Osteocyte (in vitro differentiated cells): Measurements from ENCODE around the gene PPT1. TPM values are rescaled to one million over a fixed set of nuclear protein-coding genes. Genes with fewer than 3 reads are reported as not detected.

Source experiments
- DNase-seq: peaks from one replicate; pipeline ENCODE4 v3.0.0; 2021; ENCODE audit warnings: mixed read lengths; ENCODE audit not compliant: unreplicated experiment; ENCODE audit errors: extremely low spot score
- H3K27ac Mint-ChIP-seq: one replicate; pipeline ENCODE4 v1.8.0; 2021; ENCODE audit warnings: mild to moderate bottlenecking, mixed read lengths; ENCODE audit not compliant: unreplicated experiment
- H3K27me3 Mint-ChIP-seq: one replicate; pipeline ENCODE4 v1.8.0; 2021; ENCODE audit warnings: mixed read lengths; ENCODE audit not compliant: unreplicated experiment
- H3K36me3 Mint-ChIP-seq: one replicate; pipeline ENCODE4 v1.8.0; 2021; ENCODE audit warnings: mixed read lengths; ENCODE audit not compliant: unreplicated experiment
- H3K4me1 Mint-ChIP-seq: one replicate; pipeline ENCODE4 v1.8.0; 2021; ENCODE audit warnings: mixed read lengths; ENCODE audit not compliant: unreplicated experiment
- H3K4me3 Mint-ChIP-seq: one replicate; pipeline ENCODE4 v1.8.0; 2021; ENCODE audit warnings: mild to moderate bottlenecking, moderate library complexity, mixed read lengths; ENCODE audit not compliant: unreplicated experiment
- H3K9me3 Mint-ChIP-seq: one replicate; pipeline ENCODE4 v1.8.0; 2021; ENCODE audit warnings: mixed read lengths; ENCODE audit not compliant: unreplicated experiment
- total RNA-seq: library from RNA; stranded (reverse); gene quantifications from 2 replicates; pipeline ENCODE4 v1.2.1, GENCODE V29; 2021
- TF ChIP-seq, protein P1 (sequence below): fragments of 200-600 bp; sonication (generic); IDR thresholded peaks from 2 replicates; pipeline ENCODE4 v1.5.0; 2021; ENCODE audit warnings: antibody characterized with exemption, mild to moderate bottlenecking, moderate library complexity

PPT1 gene
- total RNA-seq, 1 donor from 2014 or later, result 62.6 TPM

DNA sequence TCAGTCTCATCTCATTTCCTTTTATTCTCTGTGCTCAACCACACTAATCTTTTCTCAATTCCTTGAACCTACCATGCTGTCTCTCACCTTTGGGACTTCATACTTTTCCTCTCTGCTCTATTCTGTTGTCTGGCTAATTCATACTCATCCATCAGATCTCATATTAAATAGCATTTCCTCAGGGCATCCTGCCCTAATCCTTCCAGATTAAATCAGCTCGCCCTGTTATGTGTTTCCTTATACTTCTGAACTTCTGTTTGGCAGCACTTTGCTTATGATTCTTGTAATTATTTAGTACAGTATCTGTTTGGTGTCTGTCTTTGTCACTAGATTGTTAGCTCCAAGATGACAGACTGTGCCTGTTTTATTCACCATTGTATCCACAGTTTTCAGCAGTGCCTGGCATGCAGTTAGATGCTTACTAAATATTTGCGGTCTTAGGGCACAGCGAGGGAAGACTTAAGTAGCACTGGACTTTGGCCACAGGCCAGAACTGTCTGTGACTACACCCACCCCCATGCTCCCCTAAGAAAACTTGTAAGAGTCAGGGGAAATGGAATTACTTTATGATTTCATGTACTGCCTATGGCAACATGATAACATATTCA, 66.4 kb downstream of the PPT1 start:
- Mint-ChIP-seq H3K36me3 (no peaks in the 10 kb centered on the region), H3K4me3 (no peak overlapping the region), H3K27me3 (peaks cover 23% of the 10 kb centered on the region), H3K27ac (no peak overlapping the region), H3K4me1 (peaks cover 8% of the 10 kb centered on the region), H3K9me3 (peaks cover 3% of the 10 kb centered on the region)
- DNase-seq, result no peak
- TF ChIP-seq, protein P1, sequence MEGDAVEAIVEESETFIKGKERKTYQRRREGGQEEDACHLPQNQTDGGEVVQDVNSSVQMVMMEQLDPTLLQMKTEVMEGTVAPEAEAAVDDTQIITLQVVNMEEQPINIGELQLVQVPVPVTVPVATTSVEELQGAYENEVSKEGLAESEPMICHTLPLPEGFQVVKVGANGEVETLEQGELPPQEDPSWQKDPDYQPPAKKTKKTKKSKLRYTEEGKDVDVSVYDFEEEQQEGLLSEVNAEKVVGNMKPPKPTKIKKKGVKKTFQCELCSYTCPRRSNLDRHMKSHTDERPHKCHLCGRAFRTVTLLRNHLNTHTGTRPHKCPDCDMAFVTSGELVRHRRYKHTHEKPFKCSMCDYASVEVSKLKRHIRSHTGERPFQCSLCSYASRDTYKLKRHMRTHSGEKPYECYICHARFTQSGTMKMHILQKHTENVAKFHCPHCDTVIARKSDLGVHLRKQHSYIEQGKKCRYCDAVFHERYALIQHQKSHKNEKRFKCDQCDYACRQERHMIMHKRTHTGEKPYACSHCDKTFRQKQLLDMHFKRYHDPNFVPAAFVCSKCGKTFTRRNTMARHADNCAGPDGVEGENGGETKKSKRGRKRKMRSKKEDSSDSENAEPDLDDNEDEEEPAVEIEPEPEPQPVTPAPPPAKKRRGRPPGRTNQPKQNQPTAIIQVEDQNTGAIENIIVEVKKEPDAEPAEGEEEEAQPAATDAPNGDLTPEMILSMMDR, result no peak

DNA sequence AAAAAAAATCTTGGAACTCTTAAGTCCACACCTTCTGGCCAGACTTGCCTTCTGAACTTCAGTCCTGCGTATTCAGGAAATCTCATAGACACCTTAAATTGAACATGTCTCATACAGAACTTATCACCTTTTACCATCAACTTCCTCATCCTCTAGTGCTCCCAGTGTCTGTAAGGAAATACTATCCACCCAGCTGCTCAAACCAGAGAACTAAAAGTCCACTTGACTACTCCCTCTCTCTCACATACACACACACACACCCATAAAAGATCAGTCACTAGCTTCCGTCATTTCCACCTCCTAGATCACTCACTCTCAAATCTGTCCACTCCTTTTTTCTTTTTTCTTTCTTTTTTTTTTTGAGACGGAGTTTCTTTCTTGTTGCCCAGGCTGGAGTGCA, 67.4 kb downstream of the PPT1 start:
- H3K9me3 Mint-ChIP-seq, result peaks cover 3% of the 10 kb centered on the region
- peaks cover 27% of the 10 kb centered on the region for H3K27me3 Mint-ChIP-seq
- H3K4me3 Mint-ChIP-seq, result no peak overlapping the region
- H3K4me1 Mint-ChIP-seq, result peaks cover 8% of the 10 kb centered on the region
- H3K36me3 Mint-ChIP-seq, result no peaks in the 10 kb centered on the region
- TF ChIP-seq, protein P1, result no peak
- no peak for DNase-seq
- H3K27ac Mint-ChIP-seq, result no peak overlapping the region

DNA sequence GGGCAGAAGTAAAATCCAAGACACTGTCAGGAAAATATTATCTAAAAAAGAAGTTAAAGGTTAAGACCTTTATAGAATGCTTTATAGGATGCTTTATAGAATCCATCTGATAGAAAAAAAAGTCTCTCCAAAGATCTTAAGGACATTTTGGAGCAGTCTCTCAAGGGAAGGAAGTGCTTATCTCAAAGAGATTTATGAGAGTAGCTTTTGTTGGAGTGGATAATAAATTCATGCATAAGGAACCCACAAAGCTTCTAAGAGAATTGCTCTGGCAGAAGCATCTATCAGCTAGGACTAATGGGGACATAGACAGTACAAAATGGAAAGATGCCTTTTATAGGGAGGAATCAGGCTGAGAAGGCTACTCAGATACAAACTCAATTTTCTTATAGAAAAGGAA, 69.4 kb downstream of the PPT1 start:
- peaks cover 33% of the 10 kb centered on the region for H3K27me3 Mint-ChIP-seq
- no peak overlapping the region for H3K27ac Mint-ChIP-seq
- TF ChIP-seq, protein P1, result no peak
- DNase-seq, result no peak
- peaks cover 8% of the 10 kb centered on the region for H3K4me1 Mint-ChIP-seq
- no peak overlapping the region for H3K4me3 Mint-ChIP-seq
- no peaks in the 10 kb centered on the region for H3K36me3 Mint-ChIP-seq
- peaks cover 13% of the 10 kb centered on the region for H3K9me3 Mint-ChIP-seq

DNA sequence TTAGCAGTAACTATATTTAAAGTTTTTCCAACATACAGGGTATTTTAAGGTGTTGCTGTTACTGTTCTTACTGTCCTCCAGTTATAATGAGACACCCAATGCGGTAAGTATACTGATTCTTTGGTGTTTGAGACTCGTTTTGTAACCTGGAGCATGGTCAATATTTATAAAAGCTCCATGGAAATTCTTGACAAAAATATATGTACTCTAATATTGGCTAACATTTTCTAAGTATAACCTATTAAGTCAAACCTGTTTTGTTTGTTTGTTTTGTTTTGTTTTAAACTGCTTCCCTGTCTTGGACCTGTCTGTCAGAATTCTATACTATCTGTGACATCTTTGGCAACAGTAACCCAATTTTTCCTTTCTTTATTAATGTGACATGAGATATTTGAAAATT, 72.4 kb downstream of the PPT1 start:
- H3K4me1 Mint-ChIP-seq, result no peaks in the 10 kb centered on the region
- H3K27ac Mint-ChIP-seq, result no peak overlapping the region
- no peak overlapping the region for H3K4me3 Mint-ChIP-seq
- peaks cover 26% of the 10 kb centered on the region for H3K27me3 Mint-ChIP-seq
- DNase-seq, result no peak
- TF ChIP-seq, protein P1, result no peak
- H3K9me3 Mint-ChIP-seq, result peaks cover 13% of the 10 kb centered on the region
- H3K36me3 Mint-ChIP-seq, result no peaks in the 10 kb centered on the region

DNA sequence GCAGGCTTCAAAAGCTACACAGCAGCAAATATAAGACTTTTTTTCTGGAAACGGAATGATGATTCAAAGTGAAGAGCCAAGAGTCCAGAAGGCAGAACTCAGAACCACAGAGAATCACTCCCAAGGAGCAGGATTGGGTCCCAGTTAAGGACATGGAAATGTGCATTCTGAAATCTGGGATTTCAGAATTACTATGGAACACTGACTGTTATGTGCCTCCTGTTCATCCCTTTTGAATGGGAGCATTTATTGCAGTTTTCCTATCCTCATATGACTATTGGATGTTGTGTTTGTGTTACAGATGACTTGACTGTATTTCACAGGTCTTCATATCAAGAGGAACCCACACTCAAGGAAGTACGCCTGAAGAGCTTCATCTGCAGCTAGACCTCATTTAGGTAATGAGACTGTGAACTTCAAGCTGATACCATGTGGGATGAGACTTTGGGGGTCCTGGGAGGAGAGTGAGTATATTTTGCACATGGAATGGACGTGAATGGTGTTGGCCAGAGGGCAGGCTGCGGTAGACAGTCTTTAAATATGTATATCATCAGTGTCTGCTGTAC, 73.6 kb downstream of the PPT1 start:
- Mint-ChIP-seq H3K9me3 (peaks cover 13% of the 10 kb centered on the region), H3K27me3 (peaks cover 21% of the 10 kb centered on the region), H3K4me3 (no peak overlapping the region), H3K27ac (no peak overlapping the region), H3K4me1 (no peaks in the 10 kb centered on the region), H3K36me3 (no peaks in the 10 kb centered on the region)
- TF ChIP-seq, protein P1, result no peak
- no peak for DNase-seq

Other genes with a start within 250 kb of the PPT1 start
- 13.5 and 15.8 TPM in 2 replicates for gene TRIT1, start 213.7 kb downstream of the PPT1 start, total RNA-seq
- 0.21 TPM in 1 of 2 replicates, not detected in the other for gene MYCL, start 195.3 kb downstream of the PPT1 start, total RNA-seq
- 0.60 and 0.81 TPM in 2 replicates for gene MFSD2A, start 142.1 kb downstream of the PPT1 start, total RNA-seq
- gene CAP1, start 56.5 kb downstream of the PPT1 start, total RNA-seq, result 367 and 376 TPM in 2 replicates
- gene RLF, start 64.1 kb upstream of the PPT1 start, total RNA-seq, result 14.0 TPM in 2 replicates
- gene TMCO2, start 150.7 kb upstream of the PPT1 start, total RNA-seq, result not detected in 2 replicates
- 41.2 and 43.4 TPM in 2 replicates for gene ZMPSTE24, start 161.0 kb upstream of the PPT1 start, total RNA-seq
- gene COL9A2, start 220.0 kb upstream of the PPT1 start, total RNA-seq, result 2.1 and 2.7 TPM in 2 replicates